Measurements from ENCODE around the gene CRY2.

The CRY2 gene

DNA sequence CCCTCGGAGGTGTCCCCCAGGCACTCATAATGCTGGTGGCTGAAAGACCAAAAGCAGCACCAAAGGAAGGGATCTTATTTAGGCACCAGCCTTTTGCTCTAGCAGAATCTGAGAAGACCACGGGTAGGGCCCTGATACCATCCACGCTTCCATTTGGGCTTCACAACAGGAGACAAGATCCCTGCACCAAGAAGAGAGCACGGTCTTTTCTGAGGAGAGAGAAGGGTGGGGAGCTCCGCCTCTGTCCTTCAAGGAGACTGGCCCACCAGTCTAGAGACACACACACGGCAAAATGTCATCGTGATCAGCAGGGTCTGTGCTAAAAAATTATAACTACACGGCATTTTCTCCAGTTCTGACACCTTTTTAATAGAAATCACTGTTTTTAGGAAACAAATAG lies 84.9 kb downstream of the CRY2 start:
- TF ChIP-seq, protein P1, sequence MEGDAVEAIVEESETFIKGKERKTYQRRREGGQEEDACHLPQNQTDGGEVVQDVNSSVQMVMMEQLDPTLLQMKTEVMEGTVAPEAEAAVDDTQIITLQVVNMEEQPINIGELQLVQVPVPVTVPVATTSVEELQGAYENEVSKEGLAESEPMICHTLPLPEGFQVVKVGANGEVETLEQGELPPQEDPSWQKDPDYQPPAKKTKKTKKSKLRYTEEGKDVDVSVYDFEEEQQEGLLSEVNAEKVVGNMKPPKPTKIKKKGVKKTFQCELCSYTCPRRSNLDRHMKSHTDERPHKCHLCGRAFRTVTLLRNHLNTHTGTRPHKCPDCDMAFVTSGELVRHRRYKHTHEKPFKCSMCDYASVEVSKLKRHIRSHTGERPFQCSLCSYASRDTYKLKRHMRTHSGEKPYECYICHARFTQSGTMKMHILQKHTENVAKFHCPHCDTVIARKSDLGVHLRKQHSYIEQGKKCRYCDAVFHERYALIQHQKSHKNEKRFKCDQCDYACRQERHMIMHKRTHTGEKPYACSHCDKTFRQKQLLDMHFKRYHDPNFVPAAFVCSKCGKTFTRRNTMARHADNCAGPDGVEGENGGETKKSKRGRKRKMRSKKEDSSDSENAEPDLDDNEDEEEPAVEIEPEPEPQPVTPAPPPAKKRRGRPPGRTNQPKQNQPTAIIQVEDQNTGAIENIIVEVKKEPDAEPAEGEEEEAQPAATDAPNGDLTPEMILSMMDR (IDR thresholded peaks at IDR 0.05; ENCODE audit: insufficient read depth, low read depth, low read length, missing control alignments): no peak
- no peak for DNase-seq (ENCODE audit: low read depth)
- H3K4me3 ChIP-seq (ENCODE audit: low read length): no peak overlapping the region

Measured in epithelial cell of esophagus (primary cell).